Body of pancreas (tissue), 4 donors: Measurements from ENCODE around the gene NLGN1.

Source experiments
- POLR2A ChIP-seq, 3 donors: fragments of 450-650 bp; IDR thresholded peaks; one replicate each; pipeline ENCODE4 v1.6.1; 2016; ENCODE audit warnings: antibody characterized with exemption in 3 of 3, mild to moderate bottlenecking in 2 of 3
- TF ChIP-seq, protein P1 (sequence below), 7 experiments: fragments of 450-650 bp in 4 of 7; fragments of 200-600 bp in 3 of 7; sonication (generic) in 3 of 7; IDR thresholded peaks; one replicate each; pipeline ENCODE4 v1.5.1; 2016 to 2019; ENCODE audit warnings: antibody characterized with exemption in 7 of 7

DNA sequence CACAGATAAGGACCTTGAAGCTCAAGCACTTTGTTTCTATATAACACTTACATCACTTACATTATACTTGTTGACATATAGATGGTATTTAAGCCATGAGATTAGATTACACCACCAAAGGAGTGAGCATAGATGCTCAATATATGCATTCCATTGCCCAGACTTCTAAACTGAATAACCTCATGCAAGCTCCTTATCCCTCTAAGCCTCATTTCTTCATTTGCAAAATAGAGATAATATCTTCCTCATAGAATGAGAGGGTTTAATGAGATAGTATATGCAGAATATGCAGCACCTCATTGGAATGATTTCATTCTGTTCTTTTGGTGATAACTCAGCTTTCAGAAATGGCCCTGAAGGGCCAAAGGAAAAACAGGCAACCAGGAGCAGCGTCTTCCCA is 18.5 kb downstream of the NLGN1 start:
- TF ChIP-seq, protein P1, sequence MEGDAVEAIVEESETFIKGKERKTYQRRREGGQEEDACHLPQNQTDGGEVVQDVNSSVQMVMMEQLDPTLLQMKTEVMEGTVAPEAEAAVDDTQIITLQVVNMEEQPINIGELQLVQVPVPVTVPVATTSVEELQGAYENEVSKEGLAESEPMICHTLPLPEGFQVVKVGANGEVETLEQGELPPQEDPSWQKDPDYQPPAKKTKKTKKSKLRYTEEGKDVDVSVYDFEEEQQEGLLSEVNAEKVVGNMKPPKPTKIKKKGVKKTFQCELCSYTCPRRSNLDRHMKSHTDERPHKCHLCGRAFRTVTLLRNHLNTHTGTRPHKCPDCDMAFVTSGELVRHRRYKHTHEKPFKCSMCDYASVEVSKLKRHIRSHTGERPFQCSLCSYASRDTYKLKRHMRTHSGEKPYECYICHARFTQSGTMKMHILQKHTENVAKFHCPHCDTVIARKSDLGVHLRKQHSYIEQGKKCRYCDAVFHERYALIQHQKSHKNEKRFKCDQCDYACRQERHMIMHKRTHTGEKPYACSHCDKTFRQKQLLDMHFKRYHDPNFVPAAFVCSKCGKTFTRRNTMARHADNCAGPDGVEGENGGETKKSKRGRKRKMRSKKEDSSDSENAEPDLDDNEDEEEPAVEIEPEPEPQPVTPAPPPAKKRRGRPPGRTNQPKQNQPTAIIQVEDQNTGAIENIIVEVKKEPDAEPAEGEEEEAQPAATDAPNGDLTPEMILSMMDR (IDR thresholded peaks at IDR 0.05), result no peak
- no peak for TF ChIP-seq POLR2A (IDR thresholded peaks at IDR 0.05)
